T-helper 1 cell (primary cell): ENCODE data around the gene PAX1.
A peak's percentile ranks its signal among the peaks of the same experiment; 100 is the strongest.

Experiments used
- DNase-seq, 5 donors: peaks; one replicate each; pipeline ENCODE4 v3.0.0-alpha.2; 2012 to 2020

The PAX1 gene

GRCh38 chr20:21703717-21704407 lies 1.6 kb upstream of the PAX1 start:
- DNase-seq: no peak

GRCh38 chr20:21704408-21705385 lies 767 bp upstream of the PAX1 start:
- no peak for DNase-seq

DNA sequence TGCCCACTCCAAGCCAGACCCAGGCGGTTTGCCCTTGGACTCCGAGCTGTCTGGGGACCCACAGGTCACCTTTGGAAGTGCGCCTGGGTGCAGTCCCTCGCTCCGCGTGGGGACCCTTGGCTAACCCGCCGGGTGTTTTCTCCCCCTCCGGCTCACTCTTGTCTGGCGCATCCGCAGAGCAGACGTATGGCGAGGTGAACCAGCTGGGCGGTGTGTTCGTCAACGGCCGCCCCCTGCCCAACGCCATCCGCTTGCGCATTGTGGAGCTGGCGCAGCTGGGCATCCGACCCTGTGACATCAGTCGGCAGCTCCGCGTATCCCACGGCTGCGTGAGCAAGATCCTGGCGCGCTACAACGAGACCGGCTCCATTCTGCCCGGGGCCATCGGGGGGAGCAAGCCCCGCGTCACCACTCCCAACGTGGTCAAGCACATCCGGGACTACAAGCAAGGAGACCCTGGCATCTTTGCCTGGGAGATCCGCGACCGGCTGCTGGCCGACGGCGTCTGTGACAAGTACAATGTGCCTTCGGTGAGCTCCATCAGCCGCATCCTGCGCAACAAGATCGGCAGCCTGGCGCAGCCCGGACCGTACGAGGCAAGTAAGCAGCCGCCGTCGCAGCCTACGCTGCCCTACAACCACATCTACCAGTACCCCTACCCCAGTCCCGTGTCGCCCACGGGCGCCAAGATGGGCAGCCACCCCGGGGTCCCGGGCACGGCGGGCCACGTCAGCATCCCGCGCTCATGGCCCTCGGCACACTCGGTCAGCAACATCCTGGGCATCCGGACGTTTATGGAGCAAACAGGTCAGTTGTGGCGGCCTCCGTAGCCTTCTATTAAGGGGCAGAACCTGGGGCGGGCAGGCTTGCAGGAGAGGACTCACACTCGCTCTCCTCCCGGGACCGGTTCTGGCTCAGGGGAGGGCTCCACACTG lies 1.1 kb downstream of the PAX1 start:
- no peak for DNase-seq

DNA sequence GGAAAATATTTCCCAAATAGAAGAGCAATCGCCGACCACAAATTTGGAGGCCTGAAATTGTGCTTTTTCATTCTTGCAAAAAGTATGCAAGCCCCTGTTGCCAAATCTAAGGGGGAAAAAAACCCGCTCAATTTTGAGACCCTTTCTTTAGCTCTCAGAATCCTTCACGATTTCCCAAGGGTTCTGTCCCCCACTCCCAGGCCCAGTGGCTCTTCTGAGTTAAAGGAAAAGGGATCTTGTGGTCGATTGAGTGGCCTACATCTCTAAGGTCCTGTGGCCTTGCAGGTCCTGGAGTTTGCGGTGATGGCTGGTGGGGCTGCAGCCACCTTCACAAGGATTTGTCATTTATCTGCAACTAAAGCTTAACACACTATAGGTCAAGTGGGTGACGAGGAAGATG lies 1.8 kb downstream of the PAX1 start:
- DNase-seq: no peak

GRCh38 chr20:21707999-21708737 lies 2.7 kb downstream of the PAX1 start:
- DNase-seq: no peak

DNA sequence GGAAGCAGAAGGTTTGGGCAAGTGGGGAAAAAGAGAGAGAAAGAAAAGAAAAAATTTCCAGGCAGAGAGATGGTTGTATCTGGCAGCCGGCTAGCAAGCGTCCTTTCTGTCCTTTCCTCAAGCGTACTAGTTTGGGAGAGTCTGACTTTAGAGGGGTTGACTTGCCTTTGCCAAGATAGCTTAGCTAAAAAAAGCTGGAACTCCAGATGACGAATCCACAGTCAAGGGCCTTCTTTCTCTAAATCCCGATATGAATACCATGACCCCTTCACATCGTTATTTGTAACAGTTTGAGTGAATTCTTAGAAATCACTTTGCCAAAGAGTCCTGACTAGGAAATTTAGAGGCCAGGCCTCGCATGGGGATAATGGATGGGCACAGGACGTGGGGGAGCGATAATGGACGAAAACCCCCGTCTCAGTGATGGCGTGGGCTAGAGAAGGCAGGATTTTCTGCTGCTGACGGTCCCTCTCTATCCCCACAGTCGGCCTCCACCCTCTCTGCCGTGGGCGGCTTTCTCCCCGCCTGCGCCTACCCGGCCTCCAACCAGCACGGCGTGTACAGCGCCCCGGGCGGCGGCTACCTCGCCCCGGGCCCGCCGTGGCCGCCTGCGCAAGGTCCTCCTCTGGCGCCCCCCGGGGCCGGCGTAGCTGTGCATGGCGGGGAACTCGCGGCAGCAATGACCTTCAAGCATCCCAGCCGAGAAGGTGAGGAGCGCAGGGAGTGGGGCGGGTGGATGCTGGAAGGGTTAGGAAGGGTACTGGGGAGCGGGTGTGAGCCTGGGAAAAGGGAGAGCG lies 3.5 kb downstream of the PAX1 start:
- no peak for DNase-seq

DNA sequence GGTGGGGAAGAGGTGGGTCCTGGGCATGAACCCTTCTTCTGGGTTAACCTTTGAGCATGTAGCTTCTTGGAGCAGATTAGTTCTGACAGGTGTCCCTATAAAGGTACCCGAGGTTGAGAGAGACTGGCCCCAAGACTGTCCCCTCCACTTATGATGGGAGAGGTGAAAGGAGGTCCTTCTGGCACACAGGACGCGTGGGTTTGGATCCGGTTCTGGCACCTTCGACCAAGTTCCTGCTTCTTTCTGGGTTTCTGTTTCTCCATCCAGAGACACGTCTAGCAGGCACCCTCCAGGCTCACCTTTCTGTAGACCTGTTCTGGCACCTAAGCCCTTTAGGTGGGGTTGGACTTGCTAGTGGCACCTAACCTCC lies 4.1 kb downstream of the PAX1 start:
- no peak for DNase-seq

GRCh38 chr20:21710341-21710740 lies 4.9 kb downstream of the PAX1 start:
- no peak for DNase-seq

GRCh38 chr20:21710863-21711431 lies 5.5 kb downstream of the PAX1 start:
- DNase-seq: no peak

DNA sequence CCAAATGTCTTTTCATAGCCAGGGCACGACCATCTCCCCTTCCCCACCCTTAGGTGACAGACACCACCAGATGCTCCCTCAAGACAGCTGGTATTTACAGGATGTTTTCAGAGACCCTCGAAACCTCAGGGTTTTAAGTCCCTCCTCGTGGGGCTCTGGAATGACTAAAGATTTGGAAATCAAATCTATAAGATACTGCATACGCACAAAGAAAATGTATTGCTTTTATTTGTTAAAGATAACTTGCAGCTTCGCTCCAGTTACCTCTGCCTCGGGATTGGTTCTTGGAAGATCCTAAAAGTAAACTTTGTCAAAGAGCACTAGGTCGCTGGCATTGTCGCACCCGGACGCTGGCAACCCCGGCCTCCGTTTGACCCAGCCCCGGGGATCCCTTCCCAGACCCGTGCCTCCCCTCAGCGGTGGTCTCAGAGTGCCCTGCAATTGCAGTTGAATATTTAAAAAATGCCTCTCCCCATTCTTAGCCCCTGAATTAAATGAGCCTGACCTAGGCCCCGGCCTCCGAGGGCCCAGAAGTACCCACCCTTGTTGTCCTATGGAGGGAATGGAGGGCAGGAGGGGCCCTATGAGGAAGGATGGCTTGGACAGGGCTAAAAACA lies 7.1 kb downstream of the PAX1 start:
- DNase-seq: no peak

DNA sequence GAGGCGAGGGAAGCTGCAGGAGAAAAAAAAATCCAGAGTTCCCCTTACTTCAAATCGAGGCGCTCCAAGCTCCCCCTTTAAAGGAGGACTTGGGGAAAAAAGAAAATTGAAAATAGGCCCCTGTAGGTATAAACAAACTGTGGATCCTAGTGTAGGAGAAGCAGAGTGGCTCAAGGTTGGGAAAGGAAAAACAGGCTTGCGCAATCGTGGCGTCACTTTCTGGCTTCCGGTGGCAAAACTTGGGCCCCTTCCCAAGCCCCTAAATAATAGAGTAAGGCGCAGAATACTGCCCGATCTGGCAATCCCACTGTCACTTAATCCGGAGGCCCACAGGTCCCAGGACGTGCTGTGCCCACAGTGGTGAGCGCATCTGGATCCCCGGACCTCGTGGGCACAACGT lies 8.0 kb downstream of the PAX1 start:
- DNase-seq: no peak

DNA sequence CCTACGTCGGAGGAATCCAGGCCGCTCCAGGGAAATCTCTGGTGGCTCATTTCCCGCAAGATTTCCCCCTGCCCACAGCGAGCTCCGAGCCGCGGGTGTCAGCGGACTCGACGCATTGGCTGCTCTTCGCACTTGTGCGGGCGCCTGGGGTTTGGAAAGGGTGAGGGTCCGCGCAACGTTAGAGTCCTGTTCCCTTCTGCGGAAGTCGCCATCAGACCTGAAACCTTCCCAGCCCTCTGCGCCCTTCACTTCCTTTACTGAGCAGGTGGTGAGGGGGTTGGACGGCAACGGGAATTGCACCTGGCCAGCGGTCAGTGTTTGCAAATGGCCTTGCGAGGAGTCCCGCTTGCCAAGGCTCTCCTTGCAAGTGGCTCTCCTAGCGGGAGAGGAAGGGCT lies 8.4 kb downstream of the PAX1 start:
- DNase-seq: no peak

DNA sequence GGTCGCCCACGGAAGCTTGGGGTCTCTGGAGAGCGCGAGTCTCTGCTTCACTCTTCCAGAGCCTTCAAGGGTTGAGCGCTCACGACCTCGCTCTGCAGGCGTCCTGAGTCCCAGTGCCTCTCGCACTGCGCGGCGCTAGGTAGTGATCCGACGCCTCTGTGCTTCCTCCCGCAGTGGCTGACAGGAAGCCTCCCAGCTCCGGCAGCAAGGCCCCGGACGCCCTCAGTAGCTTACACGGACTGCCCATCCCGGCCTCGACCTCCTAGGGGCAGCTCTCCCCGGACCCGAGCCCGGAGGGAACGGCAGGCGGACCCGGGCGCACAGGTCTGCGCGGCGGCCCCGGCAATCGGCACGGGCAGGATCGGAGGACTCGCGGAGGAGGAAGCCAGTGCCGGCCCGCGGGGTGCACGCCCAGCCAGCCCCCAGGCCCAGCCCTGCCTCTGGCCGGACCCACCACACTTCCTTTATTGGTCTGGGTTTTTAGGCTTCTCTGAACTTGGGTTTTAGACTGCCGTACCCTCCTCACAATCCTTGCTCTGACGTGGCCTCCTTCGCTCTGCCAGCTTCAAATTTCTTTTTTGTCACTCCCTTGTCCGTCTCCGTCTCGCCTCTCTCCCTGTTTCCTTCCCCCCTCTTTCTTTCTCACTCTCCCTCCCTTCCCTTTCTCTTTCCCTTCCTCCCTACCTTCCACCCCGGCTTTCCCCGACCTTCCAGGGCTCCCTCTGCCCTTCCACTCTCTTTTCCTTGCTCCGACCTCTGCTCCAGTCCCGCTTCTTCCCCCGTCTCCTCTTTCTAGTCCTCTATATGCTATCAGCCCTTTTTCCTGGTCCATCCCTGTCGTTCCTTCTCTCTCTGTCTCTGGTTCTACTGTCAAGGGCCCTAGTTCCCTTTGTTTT lies 9.1 kb downstream of the PAX1 start:
- no peak for DNase-seq

DNA sequence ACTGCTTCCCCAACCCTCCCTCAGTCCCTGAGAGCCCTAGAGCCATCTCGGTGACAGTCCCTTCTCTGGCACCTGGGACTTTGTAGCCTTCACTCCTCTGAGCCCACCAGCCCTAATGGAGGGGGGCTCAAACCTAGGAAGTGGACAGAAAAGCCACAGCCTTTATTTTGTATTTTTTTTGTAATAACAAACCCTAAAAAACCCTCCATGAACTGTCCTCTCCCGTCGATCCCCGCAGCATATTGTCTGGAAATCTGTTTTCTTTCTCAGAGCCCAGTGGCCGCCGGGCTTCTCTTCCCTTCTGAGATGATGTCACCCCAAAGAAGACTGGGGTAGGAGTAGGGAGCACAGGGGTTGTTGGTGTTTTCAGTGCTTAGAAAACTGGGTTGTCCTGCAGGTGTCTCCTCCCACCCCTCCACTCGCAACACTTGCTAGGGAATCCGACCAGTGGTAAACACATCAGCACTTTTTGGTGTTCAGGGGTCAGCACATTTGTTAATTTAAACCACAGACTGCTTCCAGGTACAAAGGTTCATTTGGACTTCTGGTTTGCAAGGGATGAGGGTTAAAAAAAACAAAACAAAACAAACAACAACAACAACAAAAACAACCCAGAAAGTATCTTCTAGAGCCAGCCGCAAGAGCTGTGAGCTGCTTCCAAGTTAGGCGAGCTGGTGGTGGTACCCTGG lies 9.9 kb downstream of the PAX1 start:
- no peak for DNase-seq

- DNase-seq: peak in 2 of 5 donors; percentile 12 to 29
These were observed 14.2 kb downstream of the PAX1 start for GRCh38 chr20:21719592-21720214.

DNA sequence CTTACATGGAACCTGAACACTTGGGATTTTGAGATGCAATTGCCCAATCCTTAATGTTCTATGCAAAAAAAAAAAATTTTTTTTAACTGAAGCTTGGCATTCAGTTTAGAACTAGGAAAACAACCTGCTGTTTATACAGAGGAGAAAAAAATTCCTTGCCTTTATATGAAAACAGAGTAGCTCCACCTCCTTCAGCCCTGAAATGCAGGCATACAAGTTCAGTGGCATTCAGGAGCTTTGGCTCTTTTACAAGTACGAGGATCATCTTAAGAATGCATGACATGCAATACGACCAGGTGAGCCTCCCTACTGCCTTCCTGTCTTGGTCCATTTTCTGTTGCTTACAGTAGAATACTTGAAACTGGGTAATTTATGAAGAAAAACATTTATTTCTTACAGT lies 20.4 kb downstream of the PAX1 start:
- DNase-seq: no peak

- no peak for DNase-seq
These were observed 23.9 kb downstream of the PAX1 start for GRCh38 chr20:21729316-21729715.

DNA sequence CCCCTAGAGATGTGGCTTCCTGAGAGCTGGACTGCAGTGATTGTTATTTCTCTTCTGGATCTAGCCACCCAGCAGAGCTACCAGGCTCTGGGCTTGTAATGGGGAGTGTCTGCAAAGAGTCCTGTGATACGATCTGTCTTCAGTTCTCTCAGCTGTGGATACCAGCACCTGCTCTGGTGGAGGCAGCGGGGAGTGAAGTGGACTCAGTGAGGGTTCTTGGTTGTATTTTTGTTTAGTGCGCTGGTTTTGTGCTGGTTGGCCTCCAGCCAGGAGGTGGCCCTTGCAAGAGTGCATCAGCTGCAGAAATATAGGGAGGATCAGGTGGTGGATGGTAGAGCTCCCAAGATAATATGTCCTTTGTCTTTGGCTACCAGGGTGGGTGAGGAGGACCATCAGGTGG lies 33.7 kb downstream of the PAX1 start:
- DNase-seq: no peak
